Gastroesophageal sphincter (tissue), 4 donors: Measurements from ENCODE around the gene CPM. TPM values are rescaled to one million over a fixed set of nuclear protein-coding genes. Genes with fewer than 3 reads are reported as not detected.

Experiments used
- ATAC-seq: fragments of 150-250 bp; one replicate; pipeline ENCODE4 v1.9.1; 2016; ENCODE audit warnings: mild to moderate bottlenecking, moderate library complexity
- H3K27ac ChIP-seq, 4 donors: fragments of 200-600 bp; sonication (generic) in 3 of 4; 1 replicate in 3 of 4; 2 replicates in 1 of 4; pipeline ENCODE4 v1.5.1; 2016 to 2019
- H3K27me3 ChIP-seq: fragments of 200-600 bp; sonication (generic); one replicate; pipeline ENCODE4 v1.5.1; 2019
- H3K36me3 ChIP-seq, 2 donors: fragments of 200-600 bp; sonication (generic); one replicate each; pipeline ENCODE4 v1.5.1; 2019; ENCODE audit warnings: control low read depth in 1 of 2
- H3K4me1 ChIP-seq, 3 donors: fragments of 200-600 bp; sonication (generic); 1 replicate in 2 of 3; 2 replicates in 1 of 3; pipeline ENCODE4 v1.5.1; 2016 to 2019; ENCODE audit warnings: control low read depth in 2 of 3
- H3K4me3 ChIP-seq, 2 donors: fragments of 200-600 bp; sonication (generic); one replicate each; pipeline ENCODE4 v1.5.1; 2019; ENCODE audit warnings: mild to moderate bottlenecking in 1 of 2, moderate library complexity in 1 of 2
- H3K9me3 ChIP-seq, 3 donors: fragments of 200-600 bp; sonication (generic); one replicate each; pipeline ENCODE4 v1.5.1; 2017 to 2019; ENCODE audit warnings: control low read depth in 2 of 3
- CTCF ChIP-seq, 4 experiments: fragments of 200-600 bp in 2 of 4; fragments of 450-650 bp in 2 of 4; sonication (generic) in 1 of 4; IDR thresholded peaks; one replicate each; pipeline ENCODE4 v1.5.1; 2017 to 2019; ENCODE audit warnings: antibody characterized with exemption in 4 of 4, mild to moderate bottlenecking in 2 of 4, moderate library complexity in 2 of 4
- EP300 ChIP-seq: sonication (generic); formaldehyde crosslinking; IDR thresholded peaks from one replicate; pipeline ENCODE4 v1.6.1; 2017; ENCODE audit warnings: antibody characterized with exemption, mild to moderate bottlenecking
- POLR2A ChIP-seq, 2 donors: fragments of 450-650 bp; IDR thresholded peaks; one replicate each; pipeline ENCODE4 v1.6.1; 2017; ENCODE audit warnings: antibody characterized with exemption in 2 of 2, mild to moderate bottlenecking in 2 of 2, moderate library complexity in 1 of 2
- POLR2AphosphoS5 ChIP-seq: sonication (generic); formaldehyde crosslinking; IDR thresholded peaks from one replicate; pipeline ENCODE4 v1.6.1; 2017; ENCODE audit warnings: antibody characterized with exemption
- WGBS, 2 donors: methylation state at CpG; one replicate each; pipeline ENCODE4 v1.1.5; 2018; ENCODE audit warnings: low coverage in 1 of 2; 5-methylcytosine and 5-hydroxymethylcytosine counted together
- total RNA-seq, 4 donors: library from RNA; depleted of rRNA; stranded (reverse); fragments of >200 nt; gene quantifications; one replicate each; pipeline ENCODE4 v1.1.0, GENCODE V29; 2016

CPM gene
- total RNA-seq, 4 donors from 2014 or later: 24.9 to 57.3 (median 50.5) TPM

- WGBS, 2 donors: 60 to 64% methylated on average over 7 to 10 of the region's 10 CpGs
- no peak for TF ChIP-seq EP300
- TF ChIP-seq POLR2AphosphoS5: no peak
- no peak for TF ChIP-seq POLR2A (IDR thresholded peaks at IDR 0.05)
- TF ChIP-seq CTCF (IDR thresholded peaks at IDR 0.05): no peak
- peaks cover 0 to 23% (median 0%) of the 10 kb centered on the region in 3 donors for H3K4me1 ChIP-seq
- no peak overlapping the region for H3K4me3 ChIP-seq
- H3K36me3 ChIP-seq: peaks cover 9 to 89% of the 10 kb centered on the region in 2 donors
- ATAC-seq: no peak
- H3K27me3 ChIP-seq: no peaks in the 10 kb centered on the region
- no peaks in the 10 kb centered on the region for H3K9me3 ChIP-seq
- no peak overlapping the region for H3K27ac ChIP-seq
Measured at GRCh38 chr12:68835333-68835908, 97.5 kb downstream of the CPM start.

GRCh38 chr12:68833508-68833907 is 99.5 kb downstream of the CPM start:
- H3K36me3 ChIP-seq: peaks cover 4 to 87% of the 10 kb centered on the region in 2 donors
- no peaks in the 10 kb centered on the region for H3K27me3 ChIP-seq
- no peak for ATAC-seq
- no peaks in the 10 kb centered on the region for H3K9me3 ChIP-seq
- 96 to 98% methylated on average over 4 of the region's 4 CpGs for WGBS, 2 donors
- peaks cover 0 to 25% (median 0%) of the 10 kb centered on the region in 3 donors for H3K4me1 ChIP-seq
- no peak overlapping the region for H3K4me3 ChIP-seq
- no peak overlapping the region for H3K27ac ChIP-seq
- TF ChIP-seq POLR2A (IDR thresholded peaks at IDR 0.05) (no peak), CTCF (IDR thresholded peaks at IDR 0.05) (no peak), POLR2AphosphoS5 (no peak), EP300 (no peak)

GRCh38 chr12:68832504-68832867 is 100.5 kb downstream of the CPM start:
- Histone ChIP-seq H3K4me3 (no peak overlapping the region), H3K27ac (no peak overlapping the region), H3K27me3 (no peaks in the 10 kb centered on the region), H3K4me1 (peaks cover 0 to 25% (median 0%) of the 10 kb centered on the region in 3 donors), H3K9me3 (no peaks in the 10 kb centered on the region), H3K36me3 (peaks cover 4 to 87% of the 10 kb centered on the region in 2 donors)
- 67 to 96% methylated on average over 3 to 4 of the region's 4 CpGs for WGBS, 2 donors
- no peak for ATAC-seq
- no peak for TF ChIP-seq POLR2A (IDR thresholded peaks at IDR 0.05)
- no peak for TF ChIP-seq EP300
- no peak for TF ChIP-seq CTCF (IDR thresholded peaks at IDR 0.05)
- TF ChIP-seq POLR2AphosphoS5: no peak

DNA sequence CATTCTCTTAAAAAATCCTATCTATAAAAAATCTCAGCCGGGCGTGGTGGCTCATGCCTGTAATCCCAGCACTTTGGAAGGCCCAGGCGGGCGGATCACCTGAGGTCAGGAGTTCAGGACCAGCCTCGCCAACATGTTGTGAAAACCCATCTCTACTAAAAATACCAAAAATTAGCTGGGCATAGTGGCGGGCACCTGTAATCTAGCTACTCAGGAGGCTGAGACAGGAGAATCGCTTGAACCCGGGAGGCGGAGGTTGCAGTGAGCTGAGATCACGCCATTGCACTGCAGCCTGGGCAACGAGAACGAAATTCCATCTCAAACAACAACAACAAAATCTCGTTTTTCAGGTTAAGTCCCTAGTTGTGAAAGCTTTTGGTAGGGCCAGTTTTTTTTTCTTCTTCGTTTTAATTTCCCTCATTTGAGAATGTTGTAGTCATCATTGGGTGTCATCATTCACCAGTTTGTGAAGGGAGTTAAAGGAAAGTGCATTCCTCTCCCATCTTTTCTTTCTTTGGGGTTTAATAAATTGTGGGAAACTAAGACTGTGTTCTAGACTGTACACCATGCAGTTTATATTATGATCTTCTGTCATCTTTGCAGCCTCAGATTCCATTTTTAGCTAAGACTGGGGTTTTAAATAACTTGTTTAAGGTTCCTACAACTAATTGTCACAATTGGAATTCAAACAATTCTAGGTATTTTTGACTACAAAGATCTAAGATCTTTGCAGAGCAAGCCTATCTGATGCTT is 101.0 kb downstream of the CPM start:
- no peak overlapping the region for H3K27ac ChIP-seq
- H3K9me3 ChIP-seq: no peaks in the 10 kb centered on the region
- ATAC-seq: no peak
- no peaks in the 10 kb centered on the region for H3K27me3 ChIP-seq
- 79 to 87% methylated on average over 9 to 10 of the region's 14 CpGs for WGBS, 2 donors
- TF ChIP-seq CTCF (IDR thresholded peaks at IDR 0.05) (no peak), POLR2AphosphoS5 (no peak), POLR2A (IDR thresholded peaks at IDR 0.05) (no peak), EP300 (no peak)
- H3K36me3 ChIP-seq: peaks cover 4 to 87% of the 10 kb centered on the region in 2 donors
- no peak overlapping the region for H3K4me3 ChIP-seq
- peaks cover 0 to 25% (median 0%) of the 10 kb centered on the region in 3 donors for H3K4me1 ChIP-seq

DNA sequence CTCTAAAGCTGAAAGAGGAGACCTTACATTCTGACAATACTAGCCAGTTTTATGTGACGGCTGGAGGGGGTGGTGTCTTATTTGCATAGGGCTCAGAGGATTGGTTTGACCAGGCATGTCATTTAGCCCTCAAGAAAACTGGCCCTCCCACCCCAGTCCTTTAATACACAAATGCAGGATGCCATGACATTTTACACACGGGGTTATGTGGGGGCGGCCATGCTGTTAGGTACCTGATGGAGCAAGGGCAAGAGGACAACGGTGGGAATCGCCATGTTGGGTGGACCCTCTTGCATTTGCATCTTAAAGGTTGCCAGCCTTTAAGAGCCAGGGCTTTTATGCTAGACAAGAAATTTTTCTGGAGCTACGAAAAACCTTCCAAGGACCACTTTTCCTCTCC is 101.7 kb downstream of the CPM start:
- no peak for TF ChIP-seq POLR2AphosphoS5
- TF ChIP-seq CTCF (IDR thresholded peaks at IDR 0.05): no peak
- no peak for TF ChIP-seq POLR2A (IDR thresholded peaks at IDR 0.05)
- no peak for TF ChIP-seq EP300
- WGBS, 2 donors: 77 to 97% methylated on average over 3 to 6 of the region's 6 CpGs
- no peak for ATAC-seq
- Histone ChIP-seq H3K4me3 (no peak overlapping the region), H3K36me3 (peaks cover 2 to 87% of the 10 kb centered on the region in 2 donors), H3K9me3 (no peaks in the 10 kb centered on the region), H3K27ac (no peak overlapping the region), H3K4me1 (peaks cover 0 to 25% (median 0%) of the 10 kb centered on the region in 3 donors), H3K27me3 (no peaks in the 10 kb centered on the region)
